Esophagus muscularis mucosa (tissue), 4 donors: Measurements from ENCODE around the gene SPON1.

Experiments used
- CTCF ChIP-seq, 3 experiments: fragments of 200-600 bp in 2 of 3; fragments of 450-650 bp in 1 of 3; sonication (generic) in 2 of 3; IDR thresholded peaks; one replicate each; pipeline ENCODE4 v1.5.1; 2017 to 2019; ENCODE audit warnings: antibody characterized with exemption in 3 of 3, mild to moderate bottlenecking in 2 of 3, moderate library complexity in 1 of 3
- EP300 ChIP-seq: sonication (generic); formaldehyde crosslinking; IDR thresholded peaks from one replicate; pipeline ENCODE4 v1.6.1; 2017; ENCODE audit warnings: antibody characterized with exemption
- POLR2A ChIP-seq: fragments of 450-650 bp; IDR thresholded peaks from one replicate; pipeline ENCODE4 v1.6.1; 2017; ENCODE audit warnings: antibody characterized with exemption, moderate library complexity, mild to moderate bottlenecking, low read depth

- no peak for TF ChIP-seq CTCF (IDR thresholded peaks at IDR 0.05)
- no peak for TF ChIP-seq EP300
- no peak for TF ChIP-seq POLR2A
Measured at GRCh38 chr11:14230407-14230806, 267.9 kb downstream of the SPON1 start.
